Endothelial cell of umbilical vein (primary cell): ENCODE data around the gene RUVBL1. TPM values are rescaled to one million over a fixed set of nuclear protein-coding genes. Genes with fewer than 3 reads are reported as not detected.

Experiments used
- BruUV-seq: library from RNA; stranded (reverse); fragments of 400-500 nt; replicated peaks from 2 replicates; lab custom pipeline; 2021; lab: Mats Ljungman, UMichigan
- CTCF ChIA-PET: fragments of 300-600, 350-600 bp; sonication (Branson Sonifier 250); formaldehyde crosslinking; loops from one replicate; lab custom pipeline; 2021; ENCODE audit warnings: antibody characterized with exemption, inconsistent platforms; lab: Charles Lee
- POLR2A ChIA-PET: fragments of 300-600, 350-600 bp; sonication (Branson Sonifier 250); formaldehyde crosslinking; loops from one replicate; lab custom pipeline; 2021; ENCODE audit warnings: antibody characterized with exemption, inconsistent platforms; lab: Charles Lee
- DNase-seq: peaks from one replicate; pipeline ENCODE4 v3.0.0-alpha.2; 2011; ENCODE audit warnings: low read depth, low spot score
- FAIRE-seq: peaks from 2 replicates; lab custom pipeline; 2011; peaks lifted over from hg19 to GRCh38; lab: Jason Lieb, UNC
- H2AFZ ChIP-seq: 2 replicates; pipeline ENCODE4 v1.6.0; 2012; ENCODE audit warnings: low read depth, low read length, control low read depth, inconsistent platforms
- H3K27ac ChIP-seq: 2 replicates; pipeline ENCODE4 v1.5.1; 2011; ENCODE audit warnings: low read depth, mild to moderate bottlenecking, control low read depth, low read length, moderate library complexity; ENCODE audit not compliant: insufficient read depth
- H3K27me3 ChIP-seq, 2 experiments: 2 replicates each; pipeline versions ENCODE4 v1.6.0 to v1.6.1; 2011; ENCODE audit warnings: low read length in 2 of 2, mixed read lengths in 1 of 2; ENCODE audit not compliant: control insufficient read depth in 2 of 2, insufficient read depth in 2 of 2
- H3K36me3 ChIP-seq, 2 experiments: 2 replicates in 1 of 2; 3 replicates in 1 of 2; pipeline ENCODE4 v1.5.1; 2011; ENCODE audit warnings: low read length in 2 of 2, mild to moderate bottlenecking in 1 of 2, moderate library complexity in 1 of 2; ENCODE audit not compliant: control insufficient read depth in 2 of 2, insufficient read depth in 2 of 2; ENCODE audit errors: extremely low read depth in 1 of 2
- H3K4me1 ChIP-seq: 3 replicates; pipeline ENCODE4 v1.5.1; 2011; ENCODE audit warnings: mild to moderate bottlenecking, low read length; ENCODE audit not compliant: control insufficient read depth, insufficient read depth; ENCODE audit errors: extremely low read depth
- H3K4me2 ChIP-seq: 2 replicates; pipeline ENCODE4 v1.6.1; 2011; ENCODE audit warnings: low read length, control low read depth, mixed read lengths; ENCODE audit not compliant: insufficient read depth
- H3K4me3 ChIP-seq, 3 experiments: fragments of 200-600 bp in 1 of 3; sonication (generic), shearing (Covaris generic) in 1 of 3; replicated peaks in 1 of 3; 2 replicates each; pipeline ENCODE4 v1.5.1; 2011 to 2016; ENCODE audit warnings: control low read depth in 3 of 3, low read length in 3 of 3, mild to moderate bottlenecking in 2 of 3, inconsistent platforms in 1 of 3, low read depth in 1 of 3, moderate library complexity in 1 of 3; ENCODE audit not compliant: insufficient read depth in 1 of 3
- H3K79me2 ChIP-seq: 2 replicates; pipeline ENCODE4 v1.6.0; 2012; ENCODE audit warnings: low read length, inconsistent platforms; ENCODE audit not compliant: control insufficient read depth, insufficient read depth
- H3K9ac ChIP-seq: replicated peaks from 2 replicates; pipeline ENCODE3; 2011; ENCODE audit warnings: low read length, control low read depth; ENCODE audit not compliant: insufficient read depth; ENCODE audit errors: extremely low read depth
- H3K9me1 ChIP-seq: replicated peaks from 3 replicates; pipeline ENCODE4 v1.6.0; 2011; ENCODE audit warnings: mild to moderate bottlenecking, low read length; ENCODE audit not compliant: control insufficient read depth, insufficient read depth; ENCODE audit errors: extremely low read depth
- H3K9me3 ChIP-seq: replicated peaks from 2 replicates; pipeline ENCODE4 v1.5.1; 2012; ENCODE audit warnings: low read length, inconsistent platforms; ENCODE audit not compliant: control insufficient read depth, insufficient read depth
- H4K20me1 ChIP-seq: replicated peaks from 2 replicates; pipeline ENCODE3; 2011; ENCODE audit warnings: mild to moderate bottlenecking, low read length; ENCODE audit not compliant: control insufficient read depth, insufficient read depth; ENCODE audit errors: extremely low read depth
- EZH2 ChIP-seq: IDR thresholded peaks from 2 replicates; pipeline ENCODE4 v1.6.1; 2012; ENCODE audit warnings: borderline replicate concordance, low read depth, mild to moderate bottlenecking, moderate library complexity, low read length, inconsistent platforms; ENCODE audit not compliant: severe bottlenecking
- FOS ChIP-seq: IDR thresholded peaks from 2 replicates; pipeline ENCODE4 v1.6.1; 2011; ENCODE audit warnings: mild to moderate bottlenecking, low read length, moderate library complexity, borderline replicate concordance; ENCODE audit not compliant: insufficient read depth
- GATA2 ChIP-seq: IDR thresholded peaks from 2 replicates; pipeline ENCODE4 v1.7.0; 2011; ENCODE audit warnings: low read depth, mild to moderate bottlenecking, moderate library complexity, mixed read lengths, low read length; ENCODE audit not compliant: insufficient read length, insufficient read depth
- JUN ChIP-seq: IDR thresholded peaks from 2 replicates; pipeline ENCODE4 v1.6.1; 2011; ENCODE audit warnings: borderline replicate concordance, low read depth; ENCODE audit not compliant: insufficient read length, insufficient read depth
- MAX ChIP-seq: IDR thresholded peaks from 2 replicates; pipeline ENCODE4 v1.6.1; 2011; ENCODE audit not compliant: insufficient read depth, insufficient read length
- MYC ChIP-seq: IDR thresholded peaks from one replicate; pipeline ENCODE4 v1.6.1; 2011; ENCODE audit warnings: mild to moderate bottlenecking, low read depth, low read length
- POLR2A ChIP-seq: IDR thresholded peaks from 2 replicates; pipeline ENCODE4 v1.6.1; 2012; ENCODE audit warnings: low read depth, mild to moderate bottlenecking, control low read depth, low read length
- POLR2AphosphoS5 ChIP-seq: IDR thresholded peaks from 2 replicates; pipeline ENCODE4 v1.6.1; 2012; ENCODE audit warnings: low read depth, mild to moderate bottlenecking, control low read depth, low read length, moderate library complexity; ENCODE audit not compliant: insufficient read depth
- dilution Hi-C: fragments of 300-500 bp; cut with MboI; formaldehyde crosslinking; loops from one replicate; pipeline ENCODE4 v1.15.0; 2019; ENCODE audit warnings: low sequenced_read_pairs; ENCODE audit not compliant: extremely low pct_ligation_motif_present
- intact Hi-C: fragments of 100-400 bp; cut with micrococcal nuclease; formaldehyde crosslinking; loops from one replicate; pipeline ENCODE4 v1.10.0; 2022
- polyA plus RNA-seq, 4 experiments: library from polyadenylated mRNA; depleted of rRNA in 3 of 4; stranded (reverse) in 3 of 4; unstranded in 1 of 4; fragments of >200 nt; gene quantifications; 2 replicates each; pipeline versions ENCODE4 v1.2.1 to v1.2.3, GENCODE V29; 2011 to 2012; ENCODE audit warnings: missing spikeins in 1 of 4
- total RNA-seq: library from RNA; stranded (reverse); gene quantifications from 2 replicates; pipeline ENCODE4 v1.2.3, GENCODE V29; 2021
- TF ChIP-seq, protein P1 (sequence below), 2 donors: IDR thresholded peaks; 1 replicate in 1 of 2; 2 replicates in 1 of 2; pipeline ENCODE4 v1.5.1; 2011; ENCODE audit warnings: low read length in 2 of 2, mild to moderate bottlenecking in 2 of 2, moderate library complexity in 2 of 2, control low read depth in 1 of 2, inconsistent platforms in 1 of 2, low read depth in 1 of 2; ENCODE audit not compliant: insufficient read depth in 1 of 2; ENCODE audit errors: extremely low read depth in 1 of 2

RUVBL1 gene
- total and polyA plus RNA-seq, 2 donors (not counting 3 experiments of a cell fraction or from before 2014, with no cell fraction given), result 52.5 to 58.5 TPM

- intact Hi-C loops, result loop anchor here (10.0 kb wide), 1 partner anchor 233 kb away; no protein-coding TSS in a partner anchor
- Histone ChIP-seq H2AFZ (no peak overlapping the region), H3K4me3 (no peak overlapping the region), H3K27me3 (no peaks in the 10 kb centered on the region), H3K4me2 (no peak overlapping the region), H3K4me1 (peaks cover 15% of the 10 kb centered on the region), H4K20me1 (no peaks in the 10 kb centered on the region), H3K9me1 (no peaks in the 10 kb centered on the region), H3K27ac (no peak overlapping the region), H3K9ac (no peak overlapping the region), H3K36me3 (peaks cover 1 to 5% of the 10 kb centered on the region in 2 experiments), H3K79me2 (peaks cover 10% of the 10 kb centered on the region), H3K9me3 (no peaks in the 10 kb centered on the region)
- TF ChIP-seq, protein P1, sequence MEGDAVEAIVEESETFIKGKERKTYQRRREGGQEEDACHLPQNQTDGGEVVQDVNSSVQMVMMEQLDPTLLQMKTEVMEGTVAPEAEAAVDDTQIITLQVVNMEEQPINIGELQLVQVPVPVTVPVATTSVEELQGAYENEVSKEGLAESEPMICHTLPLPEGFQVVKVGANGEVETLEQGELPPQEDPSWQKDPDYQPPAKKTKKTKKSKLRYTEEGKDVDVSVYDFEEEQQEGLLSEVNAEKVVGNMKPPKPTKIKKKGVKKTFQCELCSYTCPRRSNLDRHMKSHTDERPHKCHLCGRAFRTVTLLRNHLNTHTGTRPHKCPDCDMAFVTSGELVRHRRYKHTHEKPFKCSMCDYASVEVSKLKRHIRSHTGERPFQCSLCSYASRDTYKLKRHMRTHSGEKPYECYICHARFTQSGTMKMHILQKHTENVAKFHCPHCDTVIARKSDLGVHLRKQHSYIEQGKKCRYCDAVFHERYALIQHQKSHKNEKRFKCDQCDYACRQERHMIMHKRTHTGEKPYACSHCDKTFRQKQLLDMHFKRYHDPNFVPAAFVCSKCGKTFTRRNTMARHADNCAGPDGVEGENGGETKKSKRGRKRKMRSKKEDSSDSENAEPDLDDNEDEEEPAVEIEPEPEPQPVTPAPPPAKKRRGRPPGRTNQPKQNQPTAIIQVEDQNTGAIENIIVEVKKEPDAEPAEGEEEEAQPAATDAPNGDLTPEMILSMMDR (IDR thresholded peaks at IDR 0.05; ENCODE audit: extremely low read depth in 1 of 2, insufficient read depth in 1 of 2, low read depth in 1 of 2, low read length in 2 of 2), result no peak
- TF ChIP-seq GATA2 (no peak), EZH2 (no peak), MAX (no peak), POLR2AphosphoS5 (no peak), MYC (no peak), POLR2A (no peak), FOS (no peak), JUN (no peak)
- FAIRE-seq (peak; percentile 37), DNase-seq (no peak)
- BruUV-seq, result no TSS peak
- CTCF ChIA-PET, result interaction anchor here (1.2 to 1.5 kb wide), 3 partner anchors 8 to 42 kb away, joined by 3 to 12 read pairs (median 4); partner anchors contain the start of gene RUVBL1
- POLR2A ChIA-PET, result no interaction called here
- dilution Hi-C loops, result no loop called here
These were observed 32.0 kb downstream of the RUVBL1 start for GRCh38 chr3:128091586-128091985.
